ENCODE results near the gene ZNF605. TPM values are rescaled to one million over a fixed set of nuclear protein-coding genes. Genes with fewer than 3 reads are reported as not detected.
"Not testable (repeated sequence)": the region's sequence is repeated elsewhere in the genome, so short reads cannot be mapped to it uniquely, and the experiment has no call there.

The ZNF605 gene
- polyA plus RNA-seq, 2 donors = 1.9 to 4.3 TPM

DNA sequence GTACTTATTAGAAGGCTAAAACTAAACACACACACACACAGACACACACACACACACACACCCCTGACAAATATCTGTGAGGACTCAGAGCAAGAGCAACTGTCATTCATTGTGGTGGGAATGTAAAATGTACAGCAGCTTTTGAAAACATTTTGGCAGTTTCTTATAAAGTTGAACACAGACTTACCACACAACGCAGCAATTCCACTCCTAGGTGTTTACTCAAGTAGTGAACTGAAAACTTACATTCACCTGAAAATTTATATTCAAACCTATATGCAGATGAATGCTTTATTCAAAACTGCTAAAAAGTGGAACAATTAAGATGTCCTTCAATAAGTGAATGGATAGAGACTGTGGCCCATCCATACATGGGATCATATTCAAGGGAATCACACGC is 18.6 kb downstream of the ZNF605 start:
- Histone ChIP-seq H3K9me3 (ENCODE audit: control insufficient read depth in 2 of 2, insufficient read depth in 1 of 2, low read depth in 1 of 2, low read length in 1 of 2) (peaks cover 13 to 32% of the 10 kb centered on the region in 2 donors), H3K4me3 (ENCODE audit: low read depth in 1 of 2, low read length in 2 of 2) (no peak overlapping the region), H3K27ac (ENCODE audit: low read depth in 2 of 2, low read length in 1 of 2) (no peak overlapping the region), H3K36me3 (ENCODE audit: control insufficient read depth in 2 of 2, insufficient read depth in 2 of 2, low read length in 1 of 2) (peaks cover 8 to 20% of the 10 kb centered on the region in 2 donors), H3K4me1 (ENCODE audit: control insufficient read depth in 2 of 2, insufficient read depth in 2 of 2, low read length in 1 of 2) (no peaks in the 10 kb centered on the region), H3K27me3 (ENCODE audit: control insufficient read depth in 1 of 2, insufficient read depth in 2 of 2, low read length in 2 of 2) (no peaks in the 10 kb centered on the region)
- WGBS, 2 donors = 99 to 100% methylated on average over 2 of the region's 2 CpGs

GRCh38 chr12:132936921-132937320 is 19.2 kb downstream of the ZNF605 start:
- not testable (repeated sequence) for H3K4me3 ChIP-seq (ENCODE audit: low read depth in 1 of 2, low read length in 2 of 2); H3K27ac ChIP-seq (ENCODE audit: low read depth in 2 of 2, low read length in 1 of 2); H3K4me1 ChIP-seq (ENCODE audit: control insufficient read depth in 2 of 2, insufficient read depth in 2 of 2, low read length in 1 of 2); H3K27me3 ChIP-seq (ENCODE audit: control insufficient read depth in 1 of 2, insufficient read depth in 2 of 2, low read length in 2 of 2)
- peaks cover 9 to 30% of the 10 kb centered on the region in 2 donors for H3K9me3 ChIP-seq (ENCODE audit: control insufficient read depth in 2 of 2, insufficient read depth in 1 of 2, low read depth in 1 of 2, low read length in 1 of 2)
- WGBS, 2 donors = 96 to 98% methylated on average over 8 of the region's 8 CpGs
- H3K36me3 ChIP-seq (ENCODE audit: control insufficient read depth in 2 of 2, insufficient read depth in 2 of 2, low read length in 1 of 2) = peaks cover 3 to 15% of the 10 kb centered on the region in 2 donors

- H3K36me3 ChIP-seq (ENCODE audit: control insufficient read depth in 2 of 2, insufficient read depth in 2 of 2, low read length in 1 of 2) = peaks cover 3 to 9% of the 10 kb centered on the region in 2 donors
- H3K27ac ChIP-seq (ENCODE audit: low read depth in 2 of 2, low read length in 1 of 2) = no peak overlapping the region
- 88 to 94% methylated on average over 2 of the region's 2 CpGs for WGBS, 2 donors
- H3K9me3 ChIP-seq (ENCODE audit: control insufficient read depth in 2 of 2, insufficient read depth in 1 of 2, low read depth in 1 of 2, low read length in 1 of 2) = peaks cover 4 to 25% of the 10 kb centered on the region in 2 donors
- no peaks in the 10 kb centered on the region for H3K27me3 ChIP-seq (ENCODE audit: control insufficient read depth in 1 of 2, insufficient read depth in 2 of 2, low read length in 2 of 2)
- H3K4me1 ChIP-seq (ENCODE audit: control insufficient read depth in 2 of 2, insufficient read depth in 2 of 2, low read length in 1 of 2) = no peaks in the 10 kb centered on the region
- no peak overlapping the region for H3K4me3 ChIP-seq (ENCODE audit: low read depth in 1 of 2, low read length in 2 of 2)
These were observed 19.9 kb downstream of the ZNF605 start for GRCh38 chr12:132936163-132936562.

GRCh38 chr12:132926415-132926833 is 29.7 kb downstream of the ZNF605 start:
- Histone ChIP-seq H3K27me3 (ENCODE audit: control insufficient read depth in 1 of 2, insufficient read depth in 2 of 2, low read length in 2 of 2) (no peaks in the 10 kb centered on the region), H3K36me3 (ENCODE audit: control insufficient read depth in 2 of 2, insufficient read depth in 2 of 2, low read length in 1 of 2) (peaks cover 3% of the 10 kb centered on the region in 2 donors), H3K4me3 (ENCODE audit: low read depth in 1 of 2, low read length in 2 of 2) (no peak overlapping the region), H3K27ac (ENCODE audit: low read depth in 2 of 2, low read length in 1 of 2) (no peak overlapping the region), H3K4me1 (ENCODE audit: control insufficient read depth in 2 of 2, insufficient read depth in 2 of 2, low read length in 1 of 2) (no peaks in the 10 kb centered on the region), H3K9me3 (ENCODE audit: control insufficient read depth in 2 of 2, insufficient read depth in 1 of 2, low read depth in 1 of 2, low read length in 1 of 2) (peaks cover 31 to 42% of the 10 kb centered on the region in 2 donors)
- 99% methylated on average over 6 of the region's 6 CpGs for WGBS, 2 donors

GRCh38 chr12:132925597-132926414 is 30.3 kb downstream of the ZNF605 start:
- Histone ChIP-seq H3K4me1 (ENCODE audit: control insufficient read depth in 2 of 2, insufficient read depth in 2 of 2, low read length in 1 of 2) (no peaks in the 10 kb centered on the region), H3K27me3 (ENCODE audit: control insufficient read depth in 1 of 2, insufficient read depth in 2 of 2, low read length in 2 of 2) (no peaks in the 10 kb centered on the region), H3K4me3 (ENCODE audit: low read depth in 1 of 2, low read length in 2 of 2) (peak overlapping the region in 1 of 2 donors; percentile 9), H3K9me3 (ENCODE audit: control insufficient read depth in 2 of 2, insufficient read depth in 1 of 2, low read depth in 1 of 2, low read length in 1 of 2) (peaks cover 29 to 40% of the 10 kb centered on the region in 2 donors), H3K36me3 (ENCODE audit: control insufficient read depth in 2 of 2, insufficient read depth in 2 of 2, low read length in 1 of 2) (peaks cover 3% of the 10 kb centered on the region in 2 donors), H3K27ac (ENCODE audit: low read depth in 2 of 2, low read length in 1 of 2) (no peak overlapping the region)
- 95 to 100% methylated on average over 8 of the region's 8 CpGs for WGBS, 2 donors

- WGBS, 2 donors = 96 to 100% methylated on average over 3 of the region's 3 CpGs
- H3K4me1 ChIP-seq (ENCODE audit: control insufficient read depth in 2 of 2, insufficient read depth in 2 of 2, low read length in 1 of 2) = no peaks in the 10 kb centered on the region
- no peak overlapping the region for H3K27ac ChIP-seq (ENCODE audit: low read depth in 2 of 2, low read length in 1 of 2)
- H3K4me3 ChIP-seq (ENCODE audit: low read depth in 1 of 2, low read length in 2 of 2) = no peak overlapping the region
- peaks cover 25 to 37% of the 10 kb centered on the region in 2 donors for H3K9me3 ChIP-seq (ENCODE audit: control insufficient read depth in 2 of 2, insufficient read depth in 1 of 2, low read depth in 1 of 2, low read length in 1 of 2)
- H3K36me3 ChIP-seq (ENCODE audit: control insufficient read depth in 2 of 2, insufficient read depth in 2 of 2, low read length in 1 of 2) = peaks cover 3% of the 10 kb centered on the region in 2 donors
- no peaks in the 10 kb centered on the region for H3K27me3 ChIP-seq (ENCODE audit: control insufficient read depth in 1 of 2, insufficient read depth in 2 of 2, low read length in 2 of 2)
These were observed 31.8 kb downstream of the ZNF605 start for GRCh38 chr12:132924356-132924755.

GRCh38 chr12:132923356-132923909 is 32.7 kb downstream of the ZNF605 start:
- WGBS, 2 donors = 39 to 59% methylated on average over 1 of the region's 1 CpG

GRCh38 chr12:132922676-132923075 is 33.4 kb downstream of the ZNF605 start:
- H3K27me3 ChIP-seq (ENCODE audit: control insufficient read depth in 1 of 2, insufficient read depth in 2 of 2, low read length in 2 of 2) = no peaks in the 10 kb centered on the region
- peaks cover 3% of the 10 kb centered on the region in 2 donors for H3K36me3 ChIP-seq (ENCODE audit: control insufficient read depth in 2 of 2, insufficient read depth in 2 of 2, low read length in 1 of 2)
- H3K4me1 ChIP-seq (ENCODE audit: control insufficient read depth in 2 of 2, insufficient read depth in 2 of 2, low read length in 1 of 2) = no peaks in the 10 kb centered on the region
- 95 to 97% methylated on average over 4 of the region's 4 CpGs for WGBS, 2 donors
- no peak overlapping the region for H3K27ac ChIP-seq (ENCODE audit: low read depth in 2 of 2, low read length in 1 of 2)
- H3K9me3 ChIP-seq (ENCODE audit: control insufficient read depth in 2 of 2, insufficient read depth in 1 of 2, low read depth in 1 of 2, low read length in 1 of 2) = peaks cover 30 to 38% of the 10 kb centered on the region in 2 donors
- H3K4me3 ChIP-seq (ENCODE audit: low read depth in 1 of 2, low read length in 2 of 2) = no peak overlapping the region

More at GRCh38 chr12:132923356-132923909, 32.7 kb downstream of the ZNF605 start:
- Histone ChIP-seq H3K4me3 (ENCODE audit: low read depth in 1 of 2, low read length in 2 of 2) (no peak overlapping the region), H3K27me3 (ENCODE audit: control insufficient read depth in 1 of 2, insufficient read depth in 2 of 2, low read length in 2 of 2) (no peaks in the 10 kb centered on the region), H3K9me3 (ENCODE audit: control insufficient read depth in 2 of 2, insufficient read depth in 1 of 2, low read depth in 1 of 2, low read length in 1 of 2) (peaks cover 28 to 37% of the 10 kb centered on the region in 2 donors), H3K36me3 (ENCODE audit: control insufficient read depth in 2 of 2, insufficient read depth in 2 of 2, low read length in 1 of 2) (peaks cover 3% of the 10 kb centered on the region in 2 donors), H3K4me1 (ENCODE audit: control insufficient read depth in 2 of 2, insufficient read depth in 2 of 2, low read length in 1 of 2) (no peaks in the 10 kb centered on the region), H3K27ac (ENCODE audit: low read depth in 2 of 2, low read length in 1 of 2) (no peak overlapping the region)

- H3K27me3 ChIP-seq (ENCODE audit: control insufficient read depth in 1 of 2, insufficient read depth in 2 of 2, low read length in 2 of 2) = no peaks in the 10 kb centered on the region
- no peak overlapping the region for H3K4me3 ChIP-seq (ENCODE audit: low read depth in 1 of 2, low read length in 2 of 2)
- H3K9me3 ChIP-seq (ENCODE audit: control insufficient read depth in 2 of 2, insufficient read depth in 1 of 2, low read depth in 1 of 2, low read length in 1 of 2) = peaks cover 30 to 40% of the 10 kb centered on the region in 2 donors
- peaks cover 3% of the 10 kb centered on the region in 2 donors for H3K36me3 ChIP-seq (ENCODE audit: control insufficient read depth in 2 of 2, insufficient read depth in 2 of 2, low read length in 1 of 2)
- H3K4me1 ChIP-seq (ENCODE audit: control insufficient read depth in 2 of 2, insufficient read depth in 2 of 2, low read length in 1 of 2) = no peaks in the 10 kb centered on the region
- 75 to 76% methylated on average over 9 of the region's 9 CpGs for WGBS, 2 donors
- H3K27ac ChIP-seq (ENCODE audit: low read depth in 2 of 2, low read length in 1 of 2) = no peak overlapping the region
These were observed 34.4 kb downstream of the ZNF605 start for GRCh38 chr12:132921685-132922084.

Data from esophagus (tissue), 2 donors.